H1 (cell line): ENCODE data around the gene DDOST. TPM values are rescaled to one million over a fixed set of nuclear protein-coding genes. Genes with fewer than 3 reads are reported as not detected.

Source experiments
- CTCF ChIA-PET: fragments of 300-600 bp; sonication (Branson Sonifier 250); formaldehyde crosslinking; loops from one replicate; lab custom pipeline; 2021; ENCODE audit not compliant: partially characterized antibody; lab: Charles Lee
- POLR2A ChIA-PET: fragments of 300-600 bp; sonication (Branson Sonifier 250); formaldehyde crosslinking; loops from one replicate; lab custom pipeline; 2021; ENCODE audit warnings: inconsistent platforms; ENCODE audit not compliant: partially characterized antibody; lab: Charles Lee
- DNase-seq, 2 experiments: peaks; one replicate each; pipeline versions ENCODE4 v3.0.0 to v3.0.0-alpha.2; 2010 to 2022; ENCODE audit warnings: low spot score in 2 of 2, low read depth in 1 of 2, mixed read lengths in 1 of 2
- FAIRE-seq: peaks from 2 replicates; lab custom pipeline; 2011; peaks lifted over from hg19 to GRCh38; lab: Jason Lieb, UNC
- H2AFZ ChIP-seq: 2 replicates; pipeline ENCODE4 v1.8.1; 2012; ENCODE audit warnings: low read length, inconsistent platforms
- H2AK5ac ChIP-seq: 2 replicates; pipeline ENCODE4 v1.6.1; 2013; ENCODE audit warnings: low read depth, low read length
- H2BK120ac ChIP-seq: replicated peaks from 2 replicates; pipeline ENCODE3; 2013; ENCODE audit warnings: low read depth, low read length, inconsistent platforms
- H2BK12ac ChIP-seq: 2 replicates; pipeline ENCODE4 v1.6.1; 2013; ENCODE audit warnings: low read depth, low read length
- H2BK15ac ChIP-seq: 2 replicates; pipeline ENCODE4 v1.6.1; 2013; ENCODE audit warnings: low read length
- H2BK20ac ChIP-seq: 2 replicates; pipeline ENCODE4 v1.6.1; 2013; ENCODE audit warnings: low read length
- H2BK5ac ChIP-seq: 2 replicates; pipeline ENCODE4 v1.6.1; 2013; ENCODE audit warnings: low read depth, low read length
- H3K14ac ChIP-seq: 2 replicates; pipeline ENCODE4 v1.6.1; 2013; ENCODE audit warnings: inconsistent platforms; ENCODE audit not compliant: insufficient read length
- H3K18ac ChIP-seq: 2 replicates; pipeline ENCODE4 v1.6.1; 2013; ENCODE audit warnings: low read length; ENCODE audit errors: extremely low read depth
- H3K23ac ChIP-seq: 2 replicates; pipeline ENCODE4 v1.6.1; 2013; ENCODE audit warnings: inconsistent platforms; ENCODE audit not compliant: insufficient read length
- H3K23me2 ChIP-seq: 2 replicates; pipeline ENCODE4 v1.6.1; 2013; ENCODE audit warnings: low read depth, low read length
- H3K27ac ChIP-seq: 2 replicates; pipeline ENCODE4 v1.6.1; 2011; ENCODE audit warnings: low read depth, low read length, inconsistent platforms
- H3K27me3 ChIP-seq, 4 experiments: replicated peaks in 1 of 4; 1 replicate in 1 of 4; 2 replicates in 3 of 4; pipeline versions ENCODE4 v1.6.1 to v1.8.1; 2011 to 2013; ENCODE audit warnings: low read length in 3 of 4, mild to moderate bottlenecking in 3 of 4, inconsistent platforms in 2 of 4, mixed read lengths in 2 of 4, moderate library complexity in 1 of 4; ENCODE audit not compliant: control insufficient read depth in 3 of 4, insufficient read depth in 3 of 4; ENCODE audit errors: extremely low read depth in 1 of 4
- H3K36me3 ChIP-seq, 4 experiments: 2 replicates each; pipeline versions ENCODE4 v1.6.1 to v1.8.1; 2011 to 2013; ENCODE audit warnings: mild to moderate bottlenecking in 4 of 4, low read length in 3 of 4, moderate library complexity in 2 of 4, control low read depth in 1 of 4, inconsistent platforms in 1 of 4; ENCODE audit not compliant: insufficient read depth in 4 of 4, control insufficient read depth in 2 of 4
- H3K4ac ChIP-seq: replicated peaks from 2 replicates; pipeline ENCODE3; 2013; ENCODE audit warnings: low read length, low read depth, mixed read lengths, inconsistent platforms; ENCODE audit not compliant: insufficient read length
- H3K4me1 ChIP-seq, 4 experiments: replicated peaks in 1 of 4; 1 replicate in 1 of 4; 2 replicates in 3 of 4; pipeline versions ENCODE4 v1.6.1 to v1.8.1; 2011 to 2013; ENCODE audit warnings: low read length in 3 of 4, inconsistent platforms in 2 of 4, mixed read lengths in 1 of 4; ENCODE audit not compliant: insufficient read depth in 4 of 4, control insufficient read depth in 3 of 4
- H3K4me2 ChIP-seq, 2 experiments: 2 replicates each; pipeline versions ENCODE4 v1.6.1 to v1.8.1; 2011 to 2013; ENCODE audit warnings: low read depth in 2 of 2, low read length in 2 of 2, control low read depth in 1 of 2, inconsistent platforms in 1 of 2, mild to moderate bottlenecking in 1 of 2; ENCODE audit not compliant: insufficient read depth in 1 of 2
- H3K4me3 ChIP-seq, 4 experiments: fragments of 200-600, 300-600 bp in 1 of 4; sonication (generic), shearing (Covaris generic), sonication (Bioruptor Twin) in 1 of 4; 2 replicates each; pipeline versions ENCODE4 v1.5.1 to v1.8.1; 2011 to 2016; ENCODE audit warnings: low read length in 4 of 4, low read depth in 3 of 4, control low read depth in 2 of 4, inconsistent platforms in 2 of 4, mild to moderate bottlenecking in 2 of 4, mixed read lengths in 1 of 4, moderate library complexity in 1 of 4; ENCODE audit not compliant: insufficient read depth in 2 of 4; ENCODE audit errors: extremely low read depth in 1 of 4
- H3K56ac ChIP-seq: replicated peaks from 2 replicates; pipeline ENCODE3; 2013; ENCODE audit warnings: low read depth, mild to moderate bottlenecking, mixed read lengths, low read length, inconsistent platforms; ENCODE audit not compliant: insufficient read length
- H3K79me1 ChIP-seq: 2 replicates; pipeline ENCODE4 v1.6.1; 2013; ENCODE audit warnings: low read depth, low read length, control low read depth
- H3K79me2 ChIP-seq, 2 experiments: 2 replicates each; pipeline versions ENCODE4 v1.6.1 to v1.8.1; 2012 to 2013; ENCODE audit warnings: low read length in 2 of 2, mild to moderate bottlenecking in 2 of 2, inconsistent platforms in 1 of 2; ENCODE audit not compliant: insufficient read depth in 2 of 2, control insufficient read depth in 1 of 2
- H3K9ac ChIP-seq, 4 experiments: replicated peaks in 1 of 4; 1 replicate in 1 of 4; 2 replicates in 3 of 4; pipeline versions ENCODE4 v1.6.1 to v1.8.1; 2011 to 2013; ENCODE audit warnings: low read depth in 3 of 4, low read length in 3 of 4, control low read depth in 2 of 4, mild to moderate bottlenecking in 2 of 4, moderate library complexity in 2 of 4, inconsistent platforms in 1 of 4; ENCODE audit errors: extremely low read depth in 1 of 4
- H3K9me3 ChIP-seq, 2 experiments: 2 replicates each; pipeline versions ENCODE4 v1.6.1 to v1.8.1; 2012 to 2013; ENCODE audit warnings: mild to moderate bottlenecking in 2 of 2, moderate library complexity in 2 of 2, control low read depth in 1 of 2, inconsistent platforms in 1 of 2, low read depth in 1 of 2, low read length in 1 of 2, mixed read lengths in 1 of 2; ENCODE audit not compliant: insufficient read depth in 2 of 2
- H4K20me1 ChIP-seq, 2 experiments: replicated peaks in 1 of 2; 2 replicates each; pipeline versions ENCODE3 to v1.8.1; 2011 to 2013; ENCODE audit warnings: inconsistent platforms in 2 of 2, low read length in 2 of 2, mild to moderate bottlenecking in 1 of 2; ENCODE audit not compliant: insufficient read depth in 2 of 2, control insufficient read depth in 1 of 2
- H4K5ac ChIP-seq: 2 replicates; pipeline ENCODE4 v1.6.1; 2013; ENCODE audit warnings: low read length, low read depth, mixed read lengths, inconsistent platforms; ENCODE audit not compliant: insufficient read length
- H4K8ac ChIP-seq: 2 replicates; pipeline ENCODE4 v1.8.0; 2013; ENCODE audit warnings: mild to moderate bottlenecking, moderate library complexity, low read length, inconsistent platforms; ENCODE audit not compliant: insufficient read depth; ENCODE audit errors: extremely low read depth
- H4K91ac ChIP-seq: replicated peaks from 2 replicates; pipeline ENCODE3; 2013; ENCODE audit warnings: low read length, mixed read lengths, inconsistent platforms; ENCODE audit not compliant: insufficient read length
- CEBPB ChIP-seq: IDR thresholded peaks from 2 replicates; pipeline ENCODE4 v1.6.1; 2012; ENCODE audit warnings: low read depth, low read length
- KDM4A ChIP-seq: IDR thresholded peaks from one replicate; pipeline ENCODE4 v1.7.1; 2012; ENCODE audit warnings: low read depth, mild to moderate bottlenecking, moderate library complexity, low read length, inconsistent platforms; ENCODE audit not compliant: severe bottlenecking
- MAFK ChIP-seq: IDR thresholded peaks from 2 replicates; pipeline ENCODE4 v1.6.1; 2012; ENCODE audit warnings: low read depth, mild to moderate bottlenecking, improper control_type of control experiment, low read length
- POU5F1 ChIP-seq: IDR thresholded peaks from 2 replicates; pipeline ENCODE4 v1.6.1; 2011; ENCODE audit warnings: low read depth, mild to moderate bottlenecking, low read length, moderate library complexity
- RAD21 ChIP-seq, 2 experiments: IDR thresholded peaks in 1 of 2; conservative IDR thresholded peaks in 1 of 2; 2 replicates each; pipeline ENCODE4 v1.6.1; 2011; ENCODE audit warnings: low read depth in 2 of 2, low read length in 2 of 2, improper control_type of control experiment in 1 of 2, inconsistent platforms in 1 of 2, mild to moderate bottlenecking in 1 of 2, moderate library complexity in 1 of 2
- YY1 ChIP-seq: IDR thresholded peaks from 2 replicates; pipeline ENCODE4 v1.6.1; 2011; ENCODE audit warnings: low read depth, mild to moderate bottlenecking, low read length
- WGBS, 2 experiments: shearing (Covaris generic) in 1 of 2; methylation state at CpG; one replicate each; pipeline versions ENCODE4 v1.1.6 to v1.1.7; 2013 to 2015; ENCODE audit warnings: low lambda C conversion rate in 2 of 2, mixed read lengths in 2 of 2, inconsistent platforms in 1 of 2, low coverage in 1 of 2, missing lambda C conversion rate in 1 of 2; ENCODE audit not compliant: insufficient replicate concordance in 2 of 2, insufficient coverage in 1 of 2, insufficient read length in 1 of 2; ENCODE audit errors: extremely low coverage in 1 of 2, missing lambda C conversion rate in 1 of 2; 5-methylcytosine and 5-hydroxymethylcytosine counted together
- polyA plus RNA-seq, 7 experiments: library from polyadenylated mRNA; depleted of rRNA in 3 of 7; stranded (reverse) in 5 of 7; unstranded in 2 of 7; fragments of >200 nt in 5 of 7; fragments of 200-250 nt in 2 of 7; gene quantifications; 1 replicate in 5 of 7; 2 replicates in 1 of 7; 4 replicates in 1 of 7; pipeline versions ENCODE4 v1.2.1 to v1.2.3, GENCODE V29; 2011 to 2013; ENCODE audit warnings: missing spikeins in 2 of 7, mixed read lengths in 2 of 7
- total RNA-seq: library from RNA; stranded (reverse); fragmentation: NEBNext Ultra II Directional; extraction: Animal tissue kit (Norgen Biotek cat#: 25700); gene quantifications from 2 replicates; pipeline ENCODE4 v1.2.1, GENCODE V29; 2021
- TF ChIP-seq, protein P1 (sequence below), 3 experiments: IDR thresholded peaks; 1 replicate in 2 of 3; 2 replicates in 1 of 3; pipeline versions ENCODE4 v1.5.1 to v1.6.1; 2011; ENCODE audit warnings: low read length in 3 of 3, mild to moderate bottlenecking in 3 of 3, inconsistent platforms in 2 of 3, low read depth in 1 of 3, moderate library complexity in 1 of 3; ENCODE audit not compliant: insufficient read depth in 1 of 3; ENCODE audit errors: control extremely low read depth in 1 of 3

The DDOST gene
- total and polyA plus RNA-seq, 2 of the 8 experiments (the other 6 are each of a cell fraction or from before 2014, with no cell fraction given) = 253 to 336 TPM

GRCh38 chr1:20640183-20640597, 21.0 kb downstream of the DDOST start:
- Histone ChIP-seq H3K27me3 (no peaks in the 10 kb centered on the region), H4K8ac (no peak overlapping the region), H2BK12ac (no peak overlapping the region), H3K18ac (no peak overlapping the region), H3K79me1 (no peaks in the 10 kb centered on the region), H2BK5ac (no peak overlapping the region), H3K9me3 (no peaks in the 10 kb centered on the region), H2BK15ac (no peak overlapping the region), H3K36me3 (peaks cover 0 to 4% (median 0%) of the 10 kb centered on the region in 4 experiments; a peak in 3 of 8 replicates), H3K56ac (no peak overlapping the region), H2AFZ (no peak overlapping the region), H2AK5ac (no peak overlapping the region), H3K4me1 (peaks cover 0 to 5% (median 3%) of the 10 kb centered on the region in 4 experiments; a peak in 3 of 7 replicates), H4K5ac (no peak overlapping the region), H3K14ac (no peak overlapping the region), H3K9ac (no peak overlapping the region), H4K20me1 (peaks cover 1 to 3% of the 10 kb centered on the region in 2 experiments), H3K79me2 (no peaks in the 10 kb centered on the region), H3K23ac (no peak overlapping the region), H3K4me3 (no peak overlapping the region), H2BK20ac (no peak overlapping the region), H2BK120ac (no peak overlapping the region), H3K4ac (peak overlapping the region; percentile 42), H3K4me2 (no peak overlapping the region), H4K91ac (no peak overlapping the region), H3K23me2 (no peaks in the 10 kb centered on the region), H3K27ac (no peak overlapping the region)
- DNase-seq (peak in 1 of 2 experiments; percentile 72), FAIRE-seq (peak; percentile 63)
- ChIA-PET POLR2A (interaction anchor here (2.0 kb wide), 1 partner anchor 10 kb away, joined by 11 read pairs; no protein-coding TSS in a partner anchor), CTCF (interaction anchor here (0.7 to 8.2 kb wide), 23 partner anchors 8 to 126 kb away, joined by 3 to 85 read pairs (median 4); partner anchors contain the start of gene PINK1)
- WGBS, 2 experiments = 25% methylated on average over 6 of the region's 6 CpGs; no CpG with 5 or more reads in 1 of the 2 experiments
- TF ChIP-seq, protein P1, sequence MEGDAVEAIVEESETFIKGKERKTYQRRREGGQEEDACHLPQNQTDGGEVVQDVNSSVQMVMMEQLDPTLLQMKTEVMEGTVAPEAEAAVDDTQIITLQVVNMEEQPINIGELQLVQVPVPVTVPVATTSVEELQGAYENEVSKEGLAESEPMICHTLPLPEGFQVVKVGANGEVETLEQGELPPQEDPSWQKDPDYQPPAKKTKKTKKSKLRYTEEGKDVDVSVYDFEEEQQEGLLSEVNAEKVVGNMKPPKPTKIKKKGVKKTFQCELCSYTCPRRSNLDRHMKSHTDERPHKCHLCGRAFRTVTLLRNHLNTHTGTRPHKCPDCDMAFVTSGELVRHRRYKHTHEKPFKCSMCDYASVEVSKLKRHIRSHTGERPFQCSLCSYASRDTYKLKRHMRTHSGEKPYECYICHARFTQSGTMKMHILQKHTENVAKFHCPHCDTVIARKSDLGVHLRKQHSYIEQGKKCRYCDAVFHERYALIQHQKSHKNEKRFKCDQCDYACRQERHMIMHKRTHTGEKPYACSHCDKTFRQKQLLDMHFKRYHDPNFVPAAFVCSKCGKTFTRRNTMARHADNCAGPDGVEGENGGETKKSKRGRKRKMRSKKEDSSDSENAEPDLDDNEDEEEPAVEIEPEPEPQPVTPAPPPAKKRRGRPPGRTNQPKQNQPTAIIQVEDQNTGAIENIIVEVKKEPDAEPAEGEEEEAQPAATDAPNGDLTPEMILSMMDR (IDR thresholded peaks at IDR 0.05; ENCODE audit: control extremely low read depth in 1 of 3, insufficient read depth in 1 of 3, low read depth in 1 of 3, low read length in 3 of 3) = peak; percentile 14 to 78 (median 77)
- no peak for TF ChIP-seq KDM4A
- TF ChIP-seq CEBPB = peak; percentile 56; the same call in 1 of the 2 replicates
- no peak for TF ChIP-seq POU5F1
- TF ChIP-seq YY1 = no peak
- TF ChIP-seq RAD21 (IDR thresholded peaks at IDR 0.05 in 1 of 2, conservative IDR thresholded peaks at IDR 0.05 in 1 of 2; ENCODE audit: low read depth in 2 of 2, low read length in 2 of 2) = peak; percentile 86 to 87
- no peak for TF ChIP-seq MAFK
